H1 (cell line): ENCODE measurements around the gene EPSTI1. TPM values are rescaled to one million over a fixed set of nuclear protein-coding genes. Genes with fewer than 3 reads are reported as not detected.

Experiments used
- BRCA1 ChIP-seq: IDR thresholded peaks from 2 replicates; pipeline ENCODE4 v1.6.1; 2012; ENCODE audit warnings: low read depth, low read length, improper control_type of control experiment
- CTBP2 ChIP-seq: IDR thresholded peaks from 2 replicates; pipeline ENCODE4 v1.7.0; 2011; ENCODE audit warnings: borderline replicate concordance, mild to moderate bottlenecking, moderate library complexity, mixed read lengths, low read length; ENCODE audit not compliant: insufficient read depth, insufficient read length
- YY1 ChIP-seq: IDR thresholded peaks from 2 replicates; pipeline ENCODE4 v1.6.1; 2011; ENCODE audit warnings: low read depth, mild to moderate bottlenecking, low read length
- polyA plus RNA-seq, 7 experiments: library from polyadenylated mRNA; depleted of rRNA in 3 of 7; stranded (reverse) in 5 of 7; unstranded in 2 of 7; fragments of >200 nt in 5 of 7; fragments of 200-250 nt in 2 of 7; gene quantifications; 1 replicate in 5 of 7; 2 replicates in 1 of 7; 4 replicates in 1 of 7; pipeline versions ENCODE4 v1.2.1 to v1.2.3, GENCODE V29; 2011 to 2013; ENCODE audit warnings: missing spikeins in 2 of 7, mixed read lengths in 2 of 7
- total RNA-seq: library from RNA; stranded (reverse); fragmentation: NEBNext Ultra II Directional; extraction: Animal tissue kit (Norgen Biotek cat#: 25700); gene quantifications from 2 replicates; pipeline ENCODE4 v1.2.1, GENCODE V29; 2021

EPSTI1 gene
- total and polyA plus RNA-seq, 2 of the 8 experiments (the other 6 are each of a cell fraction or from before 2014, with no cell fraction given): 0.23 to 0.37 TPM

GRCh38 chr13:43006893-43007631, 15.0 kb upstream of the EPSTI1 start (continued):
- no peak for TF ChIP-seq CTBP2
- TF ChIP-seq YY1: no peak
- TF ChIP-seq BRCA1: no peak
- TF ChIP-seq, all 59 proteins: peak for 0
